Measurements from ENCODE around the gene HDHD5.

Gene HDHD5

GRCh38 chr22:17105143-17106129 is 53.6 kb downstream of the HDHD5 start:
- no peak for DNase-seq (ENCODE audit: low read depth)

- DNase-seq (ENCODE audit: low read depth), result no peak
Observed at GRCh38 chr22:17104336-17104935, 54.6 kb downstream of the HDHD5 start.

- DNase-seq (ENCODE audit: low read depth), result no peak
Observed at GRCh38 chr22:17103351-17103750, 55.7 kb downstream of the HDHD5 start.

GRCh38 chr22:17102297-17102667 is 56.8 kb downstream of the HDHD5 start:
- no peak for DNase-seq (ENCODE audit: low read depth)

- no peak for DNase-seq (ENCODE audit: low read depth)
Observed at GRCh38 chr22:17101475-17102296, 57.4 kb downstream of the HDHD5 start.

- DNase-seq (ENCODE audit: low read depth), result no peak
Observed at GRCh38 chr22:17100621-17101020, 58.5 kb downstream of the HDHD5 start.

GRCh38 chr22:17098379-17098819 is 60.7 kb downstream of the HDHD5 start:
- no peak for DNase-seq (ENCODE audit: low read depth)

GRCh38 chr22:17097701-17098100 is 61.4 kb downstream of the HDHD5 start:
- no peak for DNase-seq (ENCODE audit: low read depth)

GRCh38 chr22:17097062-17097461 is 62.0 kb downstream of the HDHD5 start:
- no peak for DNase-seq (ENCODE audit: low read depth)

- DNase-seq (ENCODE audit: low read depth), result no peak
Observed at GRCh38 chr22:17096071-17096470, 63.0 kb downstream of the HDHD5 start.

GRCh38 chr22:17095538-17095937 is 63.5 kb downstream of the HDHD5 start:
- no peak for DNase-seq (ENCODE audit: low read depth)

- DNase-seq (ENCODE audit: low read depth), result no peak
Observed at GRCh38 chr22:17093081-17093480, 66.0 kb downstream of the HDHD5 start.

GRCh38 chr22:17091851-17092250 is 67.2 kb downstream of the HDHD5 start:
- no peak for DNase-seq (ENCODE audit: low read depth)

- no peak for DNase-seq (ENCODE audit: low read depth)
Observed at GRCh38 chr22:17090550-17090949, 68.5 kb downstream of the HDHD5 start.

All from activated gamma-delta T cell treated with anti-CD3 and anti-CD28 coated beads, Interleukin-2, amount 50 U/mL, for 16 hours (primary cell).